BLaER1 (cell line): ENCODE results near the gene MGAT5.

Experiments
- H3K27ac ChIP-seq: shearing (Covaris generic); formaldehyde crosslinking; 2 replicates; pipeline ENCODE4 v1.8.1; 2022
- H3K27me3 ChIP-seq: shearing (Covaris generic); formaldehyde crosslinking; 2 replicates; pipeline ENCODE4 v1.8.1; 2022
- H3K36me3 ChIP-seq: shearing (Covaris generic); formaldehyde crosslinking; 2 replicates; pipeline ENCODE4 v1.8.1; 2022
- H3K4me1 ChIP-seq: shearing (Covaris generic); formaldehyde crosslinking; 2 replicates; pipeline ENCODE4 v1.8.1; 2022
- H3K4me2 ChIP-seq: shearing (Covaris generic); formaldehyde crosslinking; 2 replicates; pipeline ENCODE4 v1.8.1; 2022
- H3K4me3 ChIP-seq: shearing (Covaris generic); formaldehyde crosslinking; 2 replicates; pipeline ENCODE4 v1.8.1; 2022
- H3K9ac ChIP-seq: shearing (Covaris generic); formaldehyde crosslinking; 2 replicates; pipeline ENCODE4 v1.8.1; 2022
- H3K9me3 ChIP-seq: shearing (Covaris generic); formaldehyde crosslinking; 2 replicates; pipeline ENCODE4 v1.8.1; 2022
- H4K20me1 ChIP-seq: shearing (Covaris generic); formaldehyde crosslinking; 2 replicates; pipeline ENCODE4 v1.8.1; 2022
- Cebpa-rat ChIP-seq: shearing (Covaris generic); IDR thresholded peaks from 2 replicates; pipeline ENCODE4 v1.8.1; 2022

Gene MGAT5

GRCh38 chr2:134229540-134229939, 24.3 kb upstream of the MGAT5 start:
- 0 out of 2 replicates have a peak overlapping the region, but pooled peaks have one; percentile 11 for H3K27ac ChIP-seq
- 0 out of 2 replicates have a peak overlapping the region, but pooled peaks have one; percentile 77 for H3K4me2 ChIP-seq
- H3K4me1 ChIP-seq = peaks cover 50% of the 10 kb centered on the region
- H3K9me3 ChIP-seq = peaks cover 52% of the 10 kb centered on the region
- no peak overlapping the region for H3K9ac ChIP-seq
- H4K20me1 ChIP-seq = peaks cover 34% of the 10 kb centered on the region; the same call in 1 of the 2 replicates
- peaks cover 29% of the 10 kb centered on the region for H3K36me3 ChIP-seq
- no peak overlapping the region for H3K4me3 ChIP-seq
- no peaks in the 10 kb centered on the region for H3K27me3 ChIP-seq
- TF ChIP-seq Cebpa-rat = no peak

- H3K4me1 ChIP-seq = peaks cover 64% of the 10 kb centered on the region
- no peak for TF ChIP-seq Cebpa-rat
- no peaks in the 10 kb centered on the region for H3K27me3 ChIP-seq
- peaks cover 21% of the 10 kb centered on the region; the same call in 1 of the 2 replicates for H4K20me1 ChIP-seq
- peaks cover 42% of the 10 kb centered on the region for H3K9me3 ChIP-seq
- H3K36me3 ChIP-seq = peaks cover 32% of the 10 kb centered on the region
- H3K4me2 ChIP-seq = peak overlapping the region; percentile 77
- H3K9ac ChIP-seq = no peak overlapping the region; the same call in 1 of the 2 replicates
- peak overlapping the region; percentile 83 for H3K27ac ChIP-seq
- H3K4me3 ChIP-seq = no peak overlapping the region
Measured at GRCh38 chr2:134230885-134231284, 23.0 kb upstream of the MGAT5 start.

GRCh38 chr2:134231301-134231964, 22.4 kb upstream of the MGAT5 start:
- H3K4me3 ChIP-seq = peak overlapping the region; percentile 44
- peaks cover 38% of the 10 kb centered on the region for H3K36me3 ChIP-seq
- peaks cover 69% of the 10 kb centered on the region for H3K4me1 ChIP-seq
- peak overlapping the region; percentile 3; the same call in 1 of the 2 replicates for H3K9ac ChIP-seq
- peak overlapping the region; percentile 83 for H3K27ac ChIP-seq
- H3K4me2 ChIP-seq = peak overlapping the region; percentile 77
- H3K27me3 ChIP-seq = no peaks in the 10 kb centered on the region
- H4K20me1 ChIP-seq = peaks cover 20% of the 10 kb centered on the region; the same call in 1 of the 2 replicates
- H3K9me3 ChIP-seq = peaks cover 37% of the 10 kb centered on the region
- no peak for TF ChIP-seq Cebpa-rat

GRCh38 chr2:134231965-134232340, 21.9 kb upstream of the MGAT5 start:
- TF ChIP-seq Cebpa-rat = no peak
- Histone ChIP-seq H3K4me3 (peak overlapping the region; percentile 44), H3K9me3 (peaks cover 32% of the 10 kb centered on the region), H3K27ac (peak overlapping the region; percentile 83), H4K20me1 (peaks cover 20% of the 10 kb centered on the region; the same call in 1 of the 2 replicates), H3K27me3 (no peaks in the 10 kb centered on the region), H3K36me3 (peaks cover 34% of the 10 kb centered on the region), H3K4me1 (peaks cover 74% of the 10 kb centered on the region), H3K9ac (peak overlapping the region; percentile 3; the same call in 1 of the 2 replicates), H3K4me2 (peak overlapping the region; percentile 77)

GRCh38 chr2:134232461-134232860, 21.4 kb upstream of the MGAT5 start:
- Histone ChIP-seq H3K4me2 (peak overlapping the region; percentile 77), H3K4me1 (peaks cover 79% of the 10 kb centered on the region)
- no peak for TF ChIP-seq Cebpa-rat

GRCh38 chr2:134232868-134233727, 20.8 kb upstream of the MGAT5 start:
- Histone ChIP-seq H3K4me1 (peaks cover 86% of the 10 kb centered on the region), H4K20me1 (peaks cover 14% of the 10 kb centered on the region; the same call in 1 of the 2 replicates), H3K27ac (peak overlapping the region; percentile 83), H3K9ac (peak overlapping the region; percentile 69), H3K27me3 (no peaks in the 10 kb centered on the region), H3K4me2 (peak overlapping the region; percentile 77), H3K36me3 (peaks cover 23% of the 10 kb centered on the region), H3K4me3 (peak overlapping the region; percentile 44), H3K9me3 (peaks cover 20% of the 10 kb centered on the region)
- no peak for TF ChIP-seq Cebpa-rat

More at GRCh38 chr2:134232461-134232860, 21.4 kb upstream of the MGAT5 start:
- peaks cover 20% of the 10 kb centered on the region; the same call in 1 of the 2 replicates for H4K20me1 ChIP-seq
- H3K36me3 ChIP-seq = peaks cover 29% of the 10 kb centered on the region
- 0 out of 2 replicates have a peak overlapping the region, but pooled peaks have one; percentile 69 for H3K9ac ChIP-seq
- peaks cover 27% of the 10 kb centered on the region for H3K9me3 ChIP-seq
- H3K27me3 ChIP-seq = no peaks in the 10 kb centered on the region
- H3K4me3 ChIP-seq = peak overlapping the region; percentile 44
- H3K27ac ChIP-seq = peak overlapping the region; percentile 83

- Histone ChIP-seq H4K20me1 (peaks cover 8% of the 10 kb centered on the region; the same call in 1 of the 2 replicates), H3K36me3 (peaks cover 23% of the 10 kb centered on the region; the same call in 1 of the 2 replicates), H3K4me1 (peaks cover 92% of the 10 kb centered on the region), H3K9ac (peak overlapping the region; percentile 69), H3K27ac (peak overlapping the region; percentile 83), H3K27me3 (no peaks in the 10 kb centered on the region), H3K9me3 (peaks cover 14% of the 10 kb centered on the region), H3K4me3 (peak overlapping the region; percentile 44), H3K4me2 (peak overlapping the region; percentile 77)
- TF ChIP-seq Cebpa-rat = no peak
Measured at GRCh38 chr2:134233728-134234136, 20.1 kb upstream of the MGAT5 start.

GRCh38 chr2:134234535-134234934, 19.3 kb upstream of the MGAT5 start:
- Histone ChIP-seq H3K4me1 (peaks cover 100% of the 10 kb centered on the region), H3K36me3 (peaks cover 27% of the 10 kb centered on the region; the same call in 1 of the 2 replicates), H3K27me3 (no peaks in the 10 kb centered on the region), H3K9ac (peak overlapping the region; percentile 69), H4K20me1 (peaks cover 7% of the 10 kb centered on the region; the same call in 1 of the 2 replicates), H3K27ac (peak overlapping the region; percentile 83), H3K4me2 (peak overlapping the region; percentile 77), H3K4me3 (0 out of 2 replicates have a peak overlapping the region, but pooled peaks have one; percentile 7), H3K9me3 (peaks cover 8% of the 10 kb centered on the region)
- no peak for TF ChIP-seq Cebpa-rat

GRCh38 chr2:134235510-134236144, 18.2 kb upstream of the MGAT5 start:
- H3K9ac ChIP-seq = no peak overlapping the region
- TF ChIP-seq Cebpa-rat = no peak
- peaks cover 7% of the 10 kb centered on the region; the same call in 1 of the 2 replicates for H4K20me1 ChIP-seq
- H3K27ac ChIP-seq = peak overlapping the region; percentile 83
- no peaks in the 10 kb centered on the region for H3K27me3 ChIP-seq
- H3K4me2 ChIP-seq = peak overlapping the region; percentile 77
- peaks cover 22% of the 10 kb centered on the region; the same call in 1 of the 2 replicates for H3K36me3 ChIP-seq
- peaks cover 100% of the 10 kb centered on the region for H3K4me1 ChIP-seq
- no peak overlapping the region for H3K4me3 ChIP-seq
- no peaks in the 10 kb centered on the region for H3K9me3 ChIP-seq
